ENCODE results near the gene KRTAP1-5.

DNA sequence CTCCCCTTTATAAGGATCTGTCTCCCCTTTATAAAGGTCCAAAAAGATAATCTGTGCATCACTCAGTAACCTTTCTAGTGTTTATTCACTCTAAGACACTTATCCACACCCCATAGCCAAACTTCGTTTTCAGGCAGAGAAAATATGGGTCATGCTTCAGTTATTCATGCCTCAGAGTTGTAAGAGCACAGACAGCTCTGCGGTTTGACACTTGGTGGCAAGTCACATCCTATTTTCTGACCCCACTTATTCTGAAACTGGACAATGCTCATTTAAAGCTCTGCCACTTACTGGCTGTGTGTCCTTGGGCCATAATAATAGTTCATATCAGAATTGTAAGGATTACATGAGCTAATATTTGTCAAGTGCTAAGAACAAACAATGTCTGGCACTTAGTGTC is 22.1 kb upstream of the KRTAP1-5 start:
- TF ChIP-seq CTCF (IDR thresholded peaks at IDR 0.05) (no peak), POLR2A (IDR thresholded peaks at IDR 0.05) (no peak)

All from body of pancreas (tissue), 4 donors.